SK-N-SH (cell line): ENCODE data around the gene DNAJB9. TPM values are rescaled to one million over a fixed set of nuclear protein-coding genes. Genes with fewer than 3 reads are reported as not detected.

Source experiments
- CTCF ChIA-PET: fragments of 300-600, 350-600 bp; formaldehyde crosslinking; extraction: SDS; loops from one replicate; lab custom pipeline; 2021; lab: Yijun Ruan, JAX
- POLR2A ChIA-PET: fragments of 350-600 bp; sonication (Branson Sonifier 250); formaldehyde crosslinking; extraction: SDS; loops from one replicate; lab custom pipeline; 2020; ENCODE audit warnings: antibody characterized with exemption, inconsistent platforms; lab: Yijun Ruan, JAX
- DNase-seq: peaks from one replicate; pipeline ENCODE4 v3.0.0; 2012
- H2AFZ ChIP-seq: fragments of 200-600 bp; sonication (generic); 2 replicates; pipeline ENCODE4 v1.8.1; 2016; ENCODE audit warnings: antibody characterized with exemption, mild to moderate bottlenecking, low read depth
- H3F3A ChIP-seq: fragments of 200-600 bp; sonication (generic); replicated peaks from 2 replicates; pipeline ENCODE3; 2016; ENCODE audit warnings: antibody characterized with exemption, mild to moderate bottlenecking; ENCODE audit not compliant: insufficient read depth
- H3K27ac ChIP-seq, 2 experiments: fragments of 200-500 bp in 1 of 2; fragments of 200-600 bp in 1 of 2; sonication (Bioruptor generic) in 1 of 2; sonication (generic), shearing (Covaris generic) in 1 of 2; 2 replicates each; pipeline versions ENCODE4 v1.5.1 to v1.6.1; 2014 to 2016; ENCODE audit warnings: low read depth in 2 of 2, inconsistent platforms in 1 of 2, low read length in 1 of 2, mild to moderate bottlenecking in 1 of 2, mixed read lengths in 1 of 2
- H3K27me3 ChIP-seq: fragments of 200-600 bp; sonication (generic), shearing (Covaris generic); 2 replicates; pipeline ENCODE4 v1.6.1; 2016; ENCODE audit warnings: mixed run types; ENCODE audit not compliant: insufficient read depth
- H3K36me3 ChIP-seq, 2 experiments: fragments of 200-500 bp in 1 of 2; fragments of 200-600 bp in 1 of 2; sonication (Bioruptor generic) in 1 of 2; sonication (generic) in 1 of 2; replicated peaks in 1 of 2; 2 replicates each; pipeline versions ENCODE3 to v1.5.1; 2014 to 2016; ENCODE audit warnings: low read length in 1 of 2, mild to moderate bottlenecking in 1 of 2; ENCODE audit not compliant: insufficient read depth in 2 of 2, control insufficient read depth in 1 of 2
- H3K4me1 ChIP-seq, 2 experiments: fragments of 200-500 bp in 1 of 2; fragments of 200-600 bp in 1 of 2; sonication (Bioruptor generic) in 1 of 2; sonication (generic), shearing (Covaris generic) in 1 of 2; 2 replicates each; pipeline versions ENCODE4 v1.5.1 to v1.6.1; 2014 to 2016; ENCODE audit warnings: low read depth in 1 of 2, low read length in 1 of 2, mixed run types in 1 of 2; ENCODE audit not compliant: insufficient read depth in 2 of 2, control insufficient read depth in 1 of 2
- H3K4me2 ChIP-seq: fragments of 200-600 bp; sonication (generic), shearing (Covaris generic); 2 replicates; pipeline ENCODE4 v1.6.1; 2017; ENCODE audit warnings: mixed run types
- H3K4me3 ChIP-seq, 2 experiments: fragments of 200-500 bp in 1 of 2; fragments of 200-600 bp in 1 of 2; sonication (Bioruptor generic) in 1 of 2; sonication (generic), shearing (Covaris generic) in 1 of 2; 2 replicates each; pipeline versions ENCODE4 v1.5.1 to v1.8.1; 2014 to 2016; ENCODE audit warnings: low read depth in 2 of 2, inconsistent platforms in 1 of 2, low read length in 1 of 2, mild to moderate bottlenecking in 1 of 2, mixed read lengths in 1 of 2, moderate library complexity in 1 of 2
- H3K79me2 ChIP-seq: fragments of 200-600 bp; sonication (generic); 2 replicates; pipeline ENCODE4 v1.8.1; 2017; ENCODE audit warnings: mild to moderate bottlenecking; ENCODE audit not compliant: insufficient read depth
- H3K9ac ChIP-seq: fragments of 200-600 bp; sonication (generic); 2 replicates; pipeline ENCODE4 v1.6.1; 2017; ENCODE audit warnings: mixed run types
- H3K9me2 ChIP-seq: fragments of 200-600 bp; sonication (generic); 2 replicates; pipeline ENCODE4 v1.6.1; 2017; ENCODE audit warnings: mixed run types
- H3K9me3 ChIP-seq: fragments of 200-600 bp; sonication (generic); 2 replicates; pipeline ENCODE4 v1.6.1; 2017; ENCODE audit warnings: mixed run types, mild to moderate bottlenecking, moderate library complexity
- H4K20me1 ChIP-seq: fragments of 200-600 bp; sonication (generic); 2 replicates; pipeline ENCODE4 v1.6.1; 2017; ENCODE audit warnings: mild to moderate bottlenecking, mixed run types; ENCODE audit not compliant: insufficient read depth
- CHD2 ChIP-seq: fragments of 150-350 bp; IDR thresholded peaks from 2 replicates; pipeline ENCODE4 v1.6.1; 2018; ENCODE audit warnings: low read length; ENCODE audit not compliant: partially characterized antibody
- FOXM1 ChIP-seq: IDR thresholded peaks from 2 replicates; pipeline ENCODE4 v1.4.0; 2012; ENCODE audit warnings: low read depth, mild to moderate bottlenecking
- GABPA ChIP-seq: IDR thresholded peaks from 2 replicates; pipeline ENCODE4 v1.4.0; 2012; ENCODE audit warnings: low read depth, mild to moderate bottlenecking
- GATA2 ChIP-seq: sonication (generic); formaldehyde crosslinking; IDR thresholded peaks from 2 replicates; pipeline ENCODE4 v1.5.0; 2020; ENCODE audit warnings: mild to moderate bottlenecking, missing genetic modification reagents
- IRF3 ChIP-seq: fragments of 150-350 bp; IDR thresholded peaks from 2 replicates; pipeline ENCODE4 v1.6.1; 2016; ENCODE audit warnings: mild to moderate bottlenecking, low read depth, low read length
- JUND ChIP-seq: IDR thresholded peaks from 2 replicates; pipeline ENCODE4 v1.4.0; 2012
- MAX ChIP-seq: IDR thresholded peaks from 2 replicates; pipeline ENCODE4 v1.4.0; 2012; ENCODE audit warnings: low read depth
- MEF2A ChIP-seq: IDR thresholded peaks from 2 replicates; pipeline ENCODE4 v1.4.0; 2012; ENCODE audit warnings: low read depth, borderline replicate concordance
- POLR2AphosphoS5 ChIP-seq: IDR thresholded peaks from 2 replicates; pipeline ENCODE4 v1.6.1; 2012; ENCODE audit warnings: low read depth, low read length
- RAD21 ChIP-seq: IDR thresholded peaks from 2 replicates; pipeline ENCODE4 v1.6.1; 2012; ENCODE audit warnings: mild to moderate bottlenecking, low read length
- RFX5 ChIP-seq: IDR thresholded peaks from 2 replicates; pipeline ENCODE4 v1.6.1; 2012; ENCODE audit warnings: mild to moderate bottlenecking, improper control_type of control experiment, low read length
- RXRA ChIP-seq: IDR thresholded peaks from 2 replicates; pipeline ENCODE4 v1.4.0; 2012; ENCODE audit warnings: low read depth, mild to moderate bottlenecking, borderline replicate concordance
- SIN3A ChIP-seq: IDR thresholded peaks from 2 replicates; pipeline ENCODE4 v1.6.1; 2012; ENCODE audit warnings: low read depth, mild to moderate bottlenecking, low read length, moderate library complexity, borderline replicate concordance
- SMC3 ChIP-seq: IDR thresholded peaks from 2 replicates; pipeline ENCODE4 v1.6.1; 2012; ENCODE audit warnings: low read depth, low read length, improper control_type of control experiment
- TAF1 ChIP-seq: IDR thresholded peaks from 2 replicates; pipeline ENCODE4 v1.6.1; 2012; ENCODE audit warnings: low read depth, mild to moderate bottlenecking, low read length, moderate library complexity, borderline replicate concordance
- USF1 ChIP-seq: IDR thresholded peaks from 2 replicates; pipeline ENCODE4 v1.4.0; 2012; ENCODE audit warnings: low read depth, borderline replicate concordance
- USF2 ChIP-seq: fragments of 150-350 bp; IDR thresholded peaks from 2 replicates; pipeline ENCODE4 v1.6.1; 2017; ENCODE audit warnings: antibody characterized with exemption, low read length, low read depth, borderline replicate concordance
- ZBTB33 ChIP-seq: IDR thresholded peaks from 2 replicates; pipeline ENCODE4 v1.4.0; 2012; ENCODE audit warnings: low read depth, borderline replicate concordance
- WGBS: methylation state at CpG from one replicate; pipeline ENCODE4 v1.1.6; 2017; ENCODE audit warnings: low lambda C conversion rate; 5-methylcytosine and 5-hydroxymethylcytosine counted together
- polyA plus RNA-seq, 3 experiments: library from polyadenylated mRNA; depleted of rRNA; stranded (reverse); fragments of >200 nt; gene quantifications; 2 replicates each; pipeline ENCODE4 v1.2.3, GENCODE V29; 2012

Gene DNAJB9
- polyA plus RNA-seq, 1 of the 3 experiments (the other 2 are of a cell fraction), result 6.6 TPM

- no peak for DNase-seq
- Histone ChIP-seq H3K4me3 (no peak overlapping the region), H3F3A (peaks cover 15% of the 10 kb centered on the region), H3K9me3 (no peaks in the 10 kb centered on the region), H3K4me2 (no peak overlapping the region), H3K4me1 (peaks cover 10 to 26% of the 10 kb centered on the region in 2 experiments; a peak in 3 of 4 replicates), H3K27ac (no peak overlapping the region), H4K20me1 (no peaks in the 10 kb centered on the region), H3K9ac (no peak overlapping the region), H3K9me2 (no peaks in the 10 kb centered on the region), H2AFZ (no peak overlapping the region), H3K36me3 (peaks cover 29 to 48% of the 10 kb centered on the region in 2 experiments), H3K27me3 (no peaks in the 10 kb centered on the region), H3K79me2 (peaks cover 39% of the 10 kb centered on the region)
- no peak for TF ChIP-seq FOXM1
- no peak for TF ChIP-seq IRF3
- no peak for TF ChIP-seq SIN3A
- no peak for TF ChIP-seq JUND
- no peak for TF ChIP-seq RAD21
- TF ChIP-seq CHD2, result no peak
- TF ChIP-seq RFX5, result no peak
- ChIA-PET CTCF (interaction anchor here (1.4 kb wide), 1 partner anchor 20 kb away, joined by 3 read pairs; no protein-coding TSS in a partner anchor), POLR2A (no interaction called here)
- 81% methylated on average over 2 of the region's 2 CpGs for WGBS
Measured at GRCh38 chr7:108572480-108572879, 2.8 kb downstream of the DNAJB9 start.

- Histone ChIP-seq H3K9me2 (no peaks in the 10 kb centered on the region), H3K9ac (no peak overlapping the region), H3K27me3 (no peaks in the 10 kb centered on the region), H3K79me2 (peaks cover 20% of the 10 kb centered on the region), H2AFZ (no peak overlapping the region), H4K20me1 (no peaks in the 10 kb centered on the region), H3K4me3 (no peak overlapping the region), H3K9me3 (no peaks in the 10 kb centered on the region), H3K27ac (no peak overlapping the region), H3K36me3 (peaks cover 29 to 50% of the 10 kb centered on the region in 2 experiments), H3F3A (peaks cover 8% of the 10 kb centered on the region), H3K4me1 (peaks cover 10 to 18% of the 10 kb centered on the region in 2 experiments; a peak in 3 of 4 replicates), H3K4me2 (no peak overlapping the region)
- ChIA-PET POLR2A (no interaction called here), CTCF (interaction anchor here (1.4 to 3.4 kb wide), 2 partner anchors 17 to 78 kb away, joined by 3 to 15 read pairs; no protein-coding TSS in a partner anchor)
- 100% methylated on average over 2 of the region's 2 CpGs for WGBS
- TF ChIP-seq RFX5 (no peak), ZBTB33 (no peak), SMC3 (no peak), RXRA (no peak), MEF2A (no peak), GABPA (no peak), USF1 (no peak), RAD21 (no peak), MAX (no peak), USF2 (no peak), POLR2AphosphoS5 (no peak), JUND (no peak), GATA2 (CRISPR knock-in tag) (no peak), TAF1 (no peak)
- no peak for DNase-seq
Measured at GRCh38 chr7:108575156-108575555, 5.5 kb downstream of the DNAJB9 start.
